HG02885 (cell line): ENCODE results near the gene PEX11G.

ENCODE experiments used
- ATAC-seq: cut with Tn5 transposase; IDR thresholded peaks from one replicate; pipeline ENCODE4 v1.9.1; 2021; ENCODE audit warnings: mild to moderate bottlenecking; ENCODE audit not compliant: unreplicated experiment, poor library complexity

The PEX11G gene

GRCh38 chr19:7488736-7489353 is at the start of gene PEX11G:
Gene PEX11G (minus strand): TSS chr19:7489035. CDS start chr19:7489010, 25 bp downstream.
- ATAC-seq: peak; percentile 82

- no peak for ATAC-seq
These were observed 47.3 kb upstream of the PEX11G start for GRCh38 chr19:7535998-7536695.

GRCh38 chr19:7535047-7535997 is 46.5 kb upstream of the PEX11G start, which contains the start of gene PNPLA6:
Gene PNPLA6 (plus strand): TSS chr19:7535717. CDS start chr19:7535789, 72 bp downstream.
- peak; percentile 77 for ATAC-seq

- ATAC-seq: no peak
These were observed 45.8 kb upstream of the PEX11G start for GRCh38 chr19:7534531-7535046.

- ATAC-seq: no peak
These were observed 45.2 kb upstream of the PEX11G start for GRCh38 chr19:7533925-7534480.

GRCh38 chr19:7533281-7533885 is 44.5 kb upstream of the PEX11G start:
- no peak for ATAC-seq

- ATAC-seq: no peak
These were observed 41.0 kb upstream of the PEX11G start for GRCh38 chr19:7529610-7530490.

GRCh38 chr19:7529246-7529600 is 40.4 kb upstream of the PEX11G start:
- no peak for ATAC-seq

GRCh38 chr19:7528522-7529245 is 39.8 kb upstream of the PEX11G start:
- ATAC-seq: no peak

- no peak for ATAC-seq
These were observed 39.3 kb upstream of the PEX11G start for GRCh38 chr19:7528192-7528519.

GRCh38 chr19:7527516-7528191 is 38.8 kb upstream of the PEX11G start:
- ATAC-seq: no peak

- no peak for ATAC-seq
These were observed 37.5 kb upstream of the PEX11G start for GRCh38 chr19:7526059-7526929.

GRCh38 chr19:7524992-7525739 is 36.3 kb upstream of the PEX11G start:
- no peak for ATAC-seq

- no peak for ATAC-seq
These were observed 35.7 kb upstream of the PEX11G start for GRCh38 chr19:7524523-7524922.

GRCh38 chr19:7522923-7523667 is 34.3 kb upstream of the PEX11G start:
- ATAC-seq: no peak
